Erythroblast (primary cell): ENCODE results near the gene EXD2.

Source experiments
- GATA1 ChIP-seq: IDR thresholded peaks from 2 replicates; pipeline ENCODE4 v1.6.1; 2011; ENCODE audit warnings: low read depth, mild to moderate bottlenecking, control low read depth, low read length, moderate library complexity
- POLR2A ChIP-seq: IDR thresholded peaks from 2 replicates; pipeline ENCODE4 v1.6.1; 2011; ENCODE audit warnings: mild to moderate bottlenecking, low read length

- TF ChIP-seq POLR2A (no peak), GATA1 (no peak)
Measured at GRCh38 chr14:69244946-69245345, 53.6 kb downstream of the EXD2 start.
